Thyroid gland (tissue), 4 donors: ENCODE measurements around the gene ELOVL2.

Experiments used
- CTCF ChIP-seq, 6 experiments: fragments of 200-600 bp in 3 of 6; fragments of 450-650 bp in 3 of 6; sonication (generic) in 3 of 6; IDR thresholded peaks; one replicate each; pipeline ENCODE4 v1.5.1; 2016 to 2019; ENCODE audit warnings: antibody characterized with exemption in 6 of 6, mild to moderate bottlenecking in 2 of 6, inconsistent platforms in 1 of 6, moderate library complexity in 1 of 6
- POLR2A ChIP-seq, 2 donors: fragments of 450-650 bp; IDR thresholded peaks; one replicate each; pipeline ENCODE4 v1.6.1; 2017; ENCODE audit warnings: antibody characterized with exemption in 2 of 2, mild to moderate bottlenecking in 2 of 2, moderate library complexity in 1 of 2

- TF ChIP-seq CTCF (IDR thresholded peaks at IDR 0.05) (no peak), POLR2A (IDR thresholded peaks at IDR 0.05) (no peak)
These were observed 18.0 kb downstream of the ELOVL2 start for GRCh38 chr6:11025921-11026635.
